Measurements from ENCODE around the gene S100A8. TPM values are rescaled to one million over a fixed set of nuclear protein-coding genes. Genes with fewer than 3 reads are reported as not detected.

Gene S100A8
- polyA plus RNA-seq, 1 donor, result 2.5 TPM

- WGBS (ENCODE audit: insufficient coverage, low lambda C conversion rate), result no CpG with 5 or more reads among the region's 2 CpGs
- peaks cover 71% of the 10 kb centered on the region for H3K4me1 ChIP-seq (ENCODE audit: control insufficient read depth, insufficient read depth, low read length)
Observed at GRCh38 chr1:153374071-153374470, 16.8 kb downstream of the S100A8 start.

GRCh38 chr1:153372571-153372970, 18.3 kb downstream of the S100A8 start:
- Histone ChIP-seq H3K9me3 (ENCODE audit: control insufficient read depth, low read depth, low read length) (no peaks in the 10 kb centered on the region), H3K4me1 (ENCODE audit: control insufficient read depth, insufficient read depth, low read length) (peaks cover 81% of the 10 kb centered on the region), H3K27me3 (ENCODE audit: control insufficient read depth, insufficient read depth, low read length) (no peaks in the 10 kb centered on the region), H3K4me3 (ENCODE audit: low read length) (no peak overlapping the region), H3K36me3 (ENCODE audit: control insufficient read depth, insufficient read depth, low read length) (no peaks in the 10 kb centered on the region), H3K27ac (ENCODE audit: low read length) (peak overlapping the region; percentile 54)
- WGBS (ENCODE audit: insufficient coverage, low lambda C conversion rate), result no CpG with 5 or more reads among the region's 2 CpGs
- peak; percentile 51 to 80 for DNase-seq

More at GRCh38 chr1:153374071-153374470, 16.8 kb downstream of the S100A8 start:
- no peak overlapping the region for H3K27ac ChIP-seq (ENCODE audit: low read length)
- DNase-seq, result no peak
- no peaks in the 10 kb centered on the region for H3K27me3 ChIP-seq (ENCODE audit: control insufficient read depth, insufficient read depth, low read length)
- H3K36me3 ChIP-seq (ENCODE audit: control insufficient read depth, insufficient read depth, low read length), result no peaks in the 10 kb centered on the region
- H3K9me3 ChIP-seq (ENCODE audit: control insufficient read depth, low read depth, low read length), result no peaks in the 10 kb centered on the region
- H3K4me3 ChIP-seq (ENCODE audit: low read length), result no peak overlapping the region

- no CpG with 5 or more reads among the region's 1 CpG for WGBS (ENCODE audit: insufficient coverage, low lambda C conversion rate)
- Histone ChIP-seq H3K9me3 (ENCODE audit: control insufficient read depth, low read depth, low read length) (no peaks in the 10 kb centered on the region), H3K27me3 (ENCODE audit: control insufficient read depth, insufficient read depth, low read length) (no peaks in the 10 kb centered on the region), H3K4me1 (ENCODE audit: control insufficient read depth, insufficient read depth, low read length) (peaks cover 69% of the 10 kb centered on the region), H3K36me3 (ENCODE audit: control insufficient read depth, insufficient read depth, low read length) (no peaks in the 10 kb centered on the region), H3K4me3 (ENCODE audit: low read length) (no peak overlapping the region), H3K27ac (ENCODE audit: low read length) (no peak overlapping the region)
- no peak for DNase-seq
Observed at GRCh38 chr1:153371231-153371630, 19.6 kb downstream of the S100A8 start.

- H3K27ac ChIP-seq (ENCODE audit: low read length), result peak overlapping the region; percentile 59
- H3K4me3 ChIP-seq (ENCODE audit: low read length), result no peak overlapping the region
- no CpG with 5 or more reads among the region's 3 CpGs for WGBS (ENCODE audit: insufficient coverage, low lambda C conversion rate)
- no peaks in the 10 kb centered on the region for H3K9me3 ChIP-seq (ENCODE audit: control insufficient read depth, low read depth, low read length)
- H3K27me3 ChIP-seq (ENCODE audit: control insufficient read depth, insufficient read depth, low read length), result no peaks in the 10 kb centered on the region
- DNase-seq, result peak; percentile 38 to 75
- no peaks in the 10 kb centered on the region for H3K36me3 ChIP-seq (ENCODE audit: control insufficient read depth, insufficient read depth, low read length)
- H3K4me1 ChIP-seq (ENCODE audit: control insufficient read depth, insufficient read depth, low read length), result peaks cover 67% of the 10 kb centered on the region
Observed at GRCh38 chr1:153370146-153370545, 20.7 kb downstream of the S100A8 start.

GRCh38 chr1:153368495-153368894, 22.4 kb downstream of the S100A8 start:
- Histone ChIP-seq H3K36me3 (ENCODE audit: control insufficient read depth, insufficient read depth, low read length) (no peaks in the 10 kb centered on the region), H3K27ac (ENCODE audit: low read length) (no peak overlapping the region), H3K4me1 (ENCODE audit: control insufficient read depth, insufficient read depth, low read length) (peaks cover 72% of the 10 kb centered on the region), H3K4me3 (ENCODE audit: low read length) (no peak overlapping the region), H3K9me3 (ENCODE audit: control insufficient read depth, low read depth, low read length) (no peaks in the 10 kb centered on the region), H3K27me3 (ENCODE audit: control insufficient read depth, insufficient read depth, low read length) (no peaks in the 10 kb centered on the region)
- WGBS (ENCODE audit: insufficient coverage, low lambda C conversion rate), result no CpG with 5 or more reads among the region's 2 CpGs
- peak in 1 of 2 donors; percentile 62 for DNase-seq

GRCh38 chr1:153367090-153367489, 23.8 kb downstream of the S100A8 start:
- Histone ChIP-seq H3K4me1 (ENCODE audit: control insufficient read depth, insufficient read depth, low read length) (peaks cover 76% of the 10 kb centered on the region), H3K27me3 (ENCODE audit: control insufficient read depth, insufficient read depth, low read length) (no peaks in the 10 kb centered on the region), H3K27ac (ENCODE audit: low read length) (no peak overlapping the region), H3K9me3 (ENCODE audit: control insufficient read depth, low read depth, low read length) (no peaks in the 10 kb centered on the region), H3K36me3 (ENCODE audit: control insufficient read depth, insufficient read depth, low read length) (no peaks in the 10 kb centered on the region), H3K4me3 (ENCODE audit: low read length) (no peak overlapping the region)
- no peak for DNase-seq
- no CpG with 5 or more reads among the region's 2 CpGs for WGBS (ENCODE audit: insufficient coverage, low lambda C conversion rate)

- no peaks in the 10 kb centered on the region for H3K27me3 ChIP-seq (ENCODE audit: control insufficient read depth, insufficient read depth, low read length)
- H3K9me3 ChIP-seq (ENCODE audit: control insufficient read depth, low read depth, low read length), result no peaks in the 10 kb centered on the region
- DNase-seq, result no peak
- peaks cover 70% of the 10 kb centered on the region for H3K4me1 ChIP-seq (ENCODE audit: control insufficient read depth, insufficient read depth, low read length)
- H3K4me3 ChIP-seq (ENCODE audit: low read length), result no peak overlapping the region
- no peaks in the 10 kb centered on the region for H3K36me3 ChIP-seq (ENCODE audit: control insufficient read depth, insufficient read depth, low read length)
- WGBS (ENCODE audit: insufficient coverage, low lambda C conversion rate), result 100% methylated on average over 1 of the region's 6 CpGs
- no peak overlapping the region for H3K27ac ChIP-seq (ENCODE audit: low read length)
Observed at GRCh38 chr1:153366261-153366660, 24.6 kb downstream of the S100A8 start.

- Histone ChIP-seq H3K36me3 (ENCODE audit: control insufficient read depth, insufficient read depth, low read length) (no peaks in the 10 kb centered on the region), H3K27ac (ENCODE audit: low read length) (no peak overlapping the region), H3K27me3 (ENCODE audit: control insufficient read depth, insufficient read depth, low read length) (no peaks in the 10 kb centered on the region), H3K4me3 (ENCODE audit: low read length) (no peak overlapping the region), H3K4me1 (ENCODE audit: control insufficient read depth, insufficient read depth, low read length) (peaks cover 69% of the 10 kb centered on the region), H3K9me3 (ENCODE audit: control insufficient read depth, low read depth, low read length) (no peaks in the 10 kb centered on the region)
- no CpG with 5 or more reads among the region's 8 CpGs for WGBS (ENCODE audit: insufficient coverage, low lambda C conversion rate)
- DNase-seq, result no peak
Observed at GRCh38 chr1:153365696-153366095, 25.2 kb downstream of the S100A8 start.

GRCh38 chr1:153364766-153365666, 25.9 kb downstream of the S100A8 start:
- Histone ChIP-seq H3K27ac (ENCODE audit: low read length) (no peak overlapping the region), H3K4me3 (ENCODE audit: low read length) (no peak overlapping the region), H3K4me1 (ENCODE audit: control insufficient read depth, insufficient read depth, low read length) (peaks cover 71% of the 10 kb centered on the region), H3K36me3 (ENCODE audit: control insufficient read depth, insufficient read depth, low read length) (no peaks in the 10 kb centered on the region), H3K9me3 (ENCODE audit: control insufficient read depth, low read depth, low read length) (no peaks in the 10 kb centered on the region), H3K27me3 (ENCODE audit: control insufficient read depth, insufficient read depth, low read length) (no peaks in the 10 kb centered on the region)
- WGBS (ENCODE audit: insufficient coverage, low lambda C conversion rate), result no CpG with 5 or more reads among the region's 12 CpGs
- DNase-seq, result peak in 1 of 2 donors; percentile 45

GRCh38 chr1:153364156-153364555, 26.7 kb downstream of the S100A8 start:
- H3K36me3 ChIP-seq (ENCODE audit: control insufficient read depth, insufficient read depth, low read length), result no peaks in the 10 kb centered on the region
- DNase-seq, result no peak
- no peaks in the 10 kb centered on the region for H3K9me3 ChIP-seq (ENCODE audit: control insufficient read depth, low read depth, low read length)
- H3K4me3 ChIP-seq (ENCODE audit: low read length), result no peak overlapping the region
- H3K27me3 ChIP-seq (ENCODE audit: control insufficient read depth, insufficient read depth, low read length), result no peaks in the 10 kb centered on the region
- H3K4me1 ChIP-seq (ENCODE audit: control insufficient read depth, insufficient read depth, low read length), result peaks cover 66% of the 10 kb centered on the region
- no peak overlapping the region for H3K27ac ChIP-seq (ENCODE audit: low read length)

- Histone ChIP-seq H3K4me3 (ENCODE audit: low read length) (no peak overlapping the region), H3K9me3 (ENCODE audit: control insufficient read depth, low read depth, low read length) (no peaks in the 10 kb centered on the region), H3K27ac (ENCODE audit: low read length) (no peak overlapping the region), H3K36me3 (ENCODE audit: control insufficient read depth, insufficient read depth, low read length) (no peaks in the 10 kb centered on the region), H3K27me3 (ENCODE audit: control insufficient read depth, insufficient read depth, low read length) (no peaks in the 10 kb centered on the region), H3K4me1 (ENCODE audit: control insufficient read depth, insufficient read depth, low read length) (peaks cover 62% of the 10 kb centered on the region)
- WGBS (ENCODE audit: insufficient coverage, low lambda C conversion rate), result no CpG with 5 or more reads among the region's 3 CpGs
- no peak for DNase-seq
Observed at GRCh38 chr1:153363641-153364040, 27.2 kb downstream of the S100A8 start.
